ENCODE measurements around the gene HOTAIR.

The HOTAIR gene

DNA sequence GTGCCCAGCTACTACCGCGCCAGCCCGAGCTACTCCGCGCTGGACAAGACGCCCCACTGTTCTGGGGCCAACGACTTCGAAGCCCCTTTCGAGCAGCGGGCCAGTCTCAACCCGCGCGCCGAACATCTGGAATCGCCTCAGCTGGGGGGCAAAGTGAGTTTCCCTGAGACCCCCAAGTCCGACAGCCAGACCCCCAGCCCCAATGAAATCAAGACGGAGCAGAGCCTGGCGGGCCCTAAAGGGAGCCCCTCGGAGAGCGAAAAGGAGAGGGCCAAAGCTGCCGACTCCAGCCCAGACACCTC lies 10.9 kb upstream of the HOTAIR start:
- no peak for DNase-seq

GRCh38 chr12:53984901-53985691 lies 10.3 kb upstream of the HOTAIR start, which contains the start of gene HOXC10:
Gene HOXC10, plus strand, starts transcription at chr12:53985146. Its CDS starts 114 bp downstream, at chr12:53985260.
- peak; percentile 74 for DNase-seq

DNA sequence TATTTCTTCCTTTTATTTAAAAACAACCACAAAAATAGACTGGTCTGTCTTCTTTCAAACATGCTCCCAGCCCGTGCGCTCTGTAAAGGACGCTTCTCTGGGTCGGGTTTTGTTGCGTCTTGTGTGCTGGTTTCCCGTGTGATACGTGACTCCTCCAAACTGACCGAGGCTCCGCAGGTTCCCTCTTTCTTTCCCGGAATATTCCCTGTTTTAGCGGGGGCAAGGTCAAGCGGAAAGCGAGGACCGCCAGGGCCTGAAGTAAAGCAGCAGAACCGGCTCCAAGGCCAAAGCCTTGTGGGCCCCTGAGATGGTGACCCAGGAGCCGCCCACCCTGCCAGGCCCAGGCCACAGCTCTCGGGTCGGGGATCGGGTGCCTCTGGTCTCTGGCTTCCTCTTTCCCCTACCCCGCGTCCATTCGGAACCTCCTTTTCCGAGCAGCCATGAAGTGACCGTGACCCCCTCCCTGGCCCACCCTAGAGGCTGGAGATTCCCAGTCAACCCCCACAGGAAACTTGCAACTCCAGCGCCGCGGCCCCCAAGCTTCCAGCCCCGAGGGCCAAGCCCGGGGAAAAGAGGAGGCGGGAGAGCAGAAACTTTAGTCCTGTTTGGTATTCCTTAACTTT lies 9.3 kb upstream of the HOTAIR start:
- DNase-seq = no peak

GRCh38 chr12:53983568-53983949 lies 8.8 kb upstream of the HOTAIR start:
- no peak for DNase-seq

GRCh38 chr12:53982648-53983567 lies 8.2 kb upstream of the HOTAIR start:
- DNase-seq = no peak

DNA sequence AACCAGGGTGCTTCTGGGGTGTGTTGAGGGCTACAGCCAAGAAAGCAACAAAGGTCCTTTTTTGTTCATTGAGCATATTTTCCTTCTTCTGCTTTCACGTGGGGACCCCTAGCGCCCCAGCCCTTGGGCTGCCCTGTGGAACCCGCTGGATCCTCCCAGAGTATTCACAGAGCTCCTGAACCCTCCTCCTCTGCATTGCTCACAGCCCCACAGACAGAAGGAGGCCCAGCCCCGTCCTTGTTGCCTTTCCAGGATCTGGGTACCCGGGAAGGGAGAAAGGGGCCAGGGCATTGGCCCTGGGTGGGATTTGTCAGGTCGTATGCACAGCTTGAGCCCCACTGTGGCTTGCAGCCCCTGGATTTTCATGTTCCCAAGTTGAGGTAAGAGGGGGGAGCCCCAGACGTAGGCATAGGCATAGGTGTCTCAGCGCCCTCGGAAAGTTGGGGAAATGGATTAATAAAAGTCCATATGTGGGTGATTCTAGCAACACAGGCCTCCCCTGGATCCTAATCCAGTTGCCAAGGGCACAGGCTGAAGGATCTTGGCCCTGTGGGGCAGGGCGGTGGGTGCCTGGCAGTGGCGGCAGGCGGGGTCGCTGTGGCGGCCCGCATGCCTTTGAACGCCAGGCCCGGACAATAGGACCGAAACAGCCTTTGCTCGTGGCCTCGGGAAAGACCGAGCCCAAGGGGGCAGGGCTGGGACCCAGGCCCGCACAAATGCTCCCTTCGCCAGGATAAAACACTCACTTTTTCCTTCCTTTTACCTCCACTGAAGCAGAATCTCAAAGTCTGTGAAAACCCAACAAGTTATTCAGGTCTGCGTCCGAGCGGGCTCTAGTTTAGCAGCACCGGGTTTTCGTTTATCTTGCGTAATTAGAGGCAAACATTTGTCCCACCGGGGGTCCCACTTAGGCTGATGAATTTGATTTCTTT lies 7.1 kb upstream of the HOTAIR start:
- no peak for DNase-seq

DNA sequence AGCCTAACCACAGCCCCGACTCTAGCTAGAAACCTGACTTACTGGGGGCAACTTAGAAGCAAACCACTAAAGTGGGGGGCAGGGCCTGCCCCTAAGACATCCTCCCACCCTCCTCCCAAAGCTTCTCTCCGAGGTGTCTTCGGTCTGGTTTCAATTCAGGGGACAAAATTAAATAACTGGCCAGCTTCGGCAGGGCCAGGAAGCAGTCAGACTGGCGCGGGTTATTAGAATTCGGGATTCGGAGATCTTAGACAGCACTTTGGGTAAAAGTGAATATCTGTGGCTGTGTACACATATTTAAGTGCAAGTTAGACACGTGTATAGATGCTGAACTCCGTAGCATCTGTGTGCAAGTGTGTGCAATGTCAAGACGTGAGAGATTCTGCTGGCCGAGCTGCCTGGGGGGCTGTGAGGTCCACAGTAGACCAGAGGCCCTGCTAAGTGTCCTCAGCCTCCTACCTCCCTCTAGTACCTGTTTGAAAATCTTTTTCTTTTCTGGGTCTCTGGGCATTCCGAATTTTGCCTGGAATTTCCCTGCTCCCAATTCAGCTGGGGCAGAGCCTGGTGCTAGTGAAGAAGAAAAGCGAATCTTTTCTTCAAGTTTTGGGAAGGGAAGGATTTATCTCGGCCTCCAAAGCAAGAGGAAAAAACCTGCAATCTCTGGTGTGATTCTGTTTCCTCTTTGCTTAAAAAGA lies 6.2 kb upstream of the HOTAIR start:
- no peak for DNase-seq

DNA sequence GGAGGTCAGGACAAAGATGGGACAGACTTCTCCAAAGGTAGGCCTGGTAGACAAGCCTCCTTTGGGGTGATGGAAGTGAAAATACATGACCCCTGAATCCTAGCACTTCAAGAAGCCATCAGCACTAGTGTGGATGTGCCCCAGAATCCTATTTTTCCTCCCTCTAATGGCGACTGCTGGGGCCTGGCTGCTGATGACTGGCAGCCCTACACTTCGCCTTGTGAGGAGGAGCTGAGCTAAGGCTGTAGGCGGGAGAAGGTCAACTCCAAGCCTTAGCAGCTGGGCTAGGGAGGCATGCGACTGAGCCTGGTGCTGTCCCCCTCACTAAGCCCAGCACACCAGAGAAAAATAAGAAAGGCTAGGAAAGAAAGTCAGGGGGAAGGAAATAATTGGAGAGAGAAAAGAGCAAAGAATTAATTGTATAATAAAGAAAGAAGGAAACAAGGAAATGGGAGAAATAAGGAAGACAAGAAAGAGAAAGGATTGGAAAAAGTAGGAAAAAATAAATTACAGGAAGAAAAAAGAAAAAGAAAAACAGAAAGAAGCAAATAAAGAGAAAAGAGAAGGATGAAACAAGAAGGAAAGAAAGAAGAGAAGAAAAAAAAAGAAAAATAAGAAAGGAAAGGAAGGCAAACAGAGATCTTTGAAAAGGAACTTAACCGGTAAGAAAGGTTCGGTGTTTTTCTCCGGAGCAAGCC lies 5.5 kb upstream of the HOTAIR start:
- DNase-seq = no peak

GRCh38 chr12:53978477-53979356 lies 4.0 kb upstream of the HOTAIR start:
- DNase-seq = no peak

DNA sequence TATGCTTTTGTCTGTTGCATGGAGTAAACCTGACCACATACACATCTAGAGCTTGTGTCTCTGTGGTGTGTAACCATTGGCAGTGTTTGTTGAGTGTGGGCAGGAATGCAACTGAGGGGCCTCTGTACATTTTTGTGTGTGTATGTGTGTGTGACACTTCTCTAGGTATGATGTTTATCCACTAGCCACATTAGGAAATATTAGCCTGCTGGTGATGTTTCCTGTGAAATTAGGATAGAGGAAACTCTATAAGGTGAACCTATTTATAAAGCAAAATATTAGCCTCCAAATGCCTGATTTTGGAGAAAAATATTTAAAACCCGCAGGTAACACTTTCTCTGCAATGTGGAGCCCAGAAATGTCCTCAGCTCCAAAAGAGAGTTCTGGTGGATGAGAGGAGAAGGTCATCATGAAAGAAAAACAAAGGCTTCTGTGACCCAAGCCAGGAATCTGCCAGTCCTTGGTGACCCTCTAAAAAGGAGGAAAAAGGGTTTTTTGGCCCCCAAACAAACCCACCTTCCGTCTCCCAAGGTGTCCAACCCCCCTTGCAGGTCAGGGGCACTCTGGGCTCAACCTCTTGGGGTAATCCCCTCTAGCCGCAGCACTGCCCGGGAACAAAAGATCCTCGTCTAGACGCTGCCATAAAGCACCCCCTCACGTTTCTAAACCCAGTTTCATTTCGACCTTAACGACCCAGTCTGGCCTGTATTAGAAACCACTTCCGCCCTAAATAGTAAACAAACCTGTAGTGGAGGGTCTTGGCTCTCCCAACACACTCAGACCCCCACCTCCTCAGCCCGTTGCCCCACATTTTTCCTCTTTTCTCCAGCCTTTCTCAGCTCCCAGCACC lies 3.1 kb upstream of the HOTAIR start:
- no peak for DNase-seq

GRCh38 chr12:53976823-53977595 lies 2.3 kb upstream of the HOTAIR start:
- DNase-seq = no peak

DNA sequence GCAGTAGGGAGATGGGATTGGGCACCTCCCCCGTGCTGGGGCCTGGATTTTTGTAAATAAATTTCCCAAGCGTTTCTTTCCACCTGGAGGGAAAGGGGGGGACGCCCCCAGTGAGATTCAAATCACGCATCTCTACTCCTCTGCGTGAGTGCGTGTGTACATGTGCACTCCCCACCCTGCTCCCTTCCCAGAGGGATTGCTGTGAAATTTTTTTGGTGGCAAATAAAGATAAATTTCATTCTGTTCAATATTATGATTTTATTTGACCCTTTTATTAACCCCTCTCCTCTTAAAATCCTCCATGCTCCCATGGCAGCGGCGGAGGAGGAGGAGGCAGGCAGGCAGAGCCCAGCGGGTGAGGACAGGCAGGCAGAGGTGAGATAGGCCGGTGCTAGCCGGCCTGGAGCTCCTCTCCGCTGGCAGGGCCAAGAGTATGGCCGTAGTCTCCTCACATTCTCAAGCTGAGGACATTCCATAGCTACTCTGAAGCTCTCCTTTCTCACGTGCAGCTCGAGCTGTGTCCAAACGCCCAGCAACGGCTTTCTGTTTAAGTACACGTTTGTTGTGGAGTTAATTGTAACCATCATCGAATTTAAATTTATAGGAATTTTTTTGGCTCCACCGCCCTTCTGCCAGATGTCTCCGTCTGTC lies 1.5 kb upstream of the HOTAIR start:
- DNase-seq = no peak

- no peak for DNase-seq
Measured at GRCh38 chr12:53975479-53976152, 862 bp upstream of the HOTAIR start.

DNA sequence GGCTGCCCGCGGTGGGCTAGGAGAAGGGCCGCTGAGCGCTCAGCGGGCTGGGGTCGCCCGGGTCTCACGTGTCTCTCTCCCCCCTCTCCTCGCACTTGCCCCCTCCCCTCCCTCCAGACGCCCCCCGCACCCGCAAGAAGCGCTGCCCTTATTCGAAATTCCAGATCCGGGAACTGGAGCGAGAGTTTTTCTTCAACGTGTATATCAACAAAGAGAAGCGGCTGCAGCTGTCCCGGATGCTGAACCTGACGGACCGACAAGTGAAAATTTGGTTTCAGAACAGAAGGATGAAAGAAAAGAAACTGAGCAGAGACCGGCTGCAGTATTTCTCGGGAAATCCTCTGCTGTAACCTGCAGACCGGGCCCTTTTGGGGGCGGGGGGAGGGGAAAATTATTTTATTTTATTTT lies 314 bp upstream of the HOTAIR start:
- no peak for DNase-seq

- DNase-seq = no peak
Measured at GRCh38 chr12:53973236-53974042, 1.3 kb downstream of the HOTAIR start.

DNA sequence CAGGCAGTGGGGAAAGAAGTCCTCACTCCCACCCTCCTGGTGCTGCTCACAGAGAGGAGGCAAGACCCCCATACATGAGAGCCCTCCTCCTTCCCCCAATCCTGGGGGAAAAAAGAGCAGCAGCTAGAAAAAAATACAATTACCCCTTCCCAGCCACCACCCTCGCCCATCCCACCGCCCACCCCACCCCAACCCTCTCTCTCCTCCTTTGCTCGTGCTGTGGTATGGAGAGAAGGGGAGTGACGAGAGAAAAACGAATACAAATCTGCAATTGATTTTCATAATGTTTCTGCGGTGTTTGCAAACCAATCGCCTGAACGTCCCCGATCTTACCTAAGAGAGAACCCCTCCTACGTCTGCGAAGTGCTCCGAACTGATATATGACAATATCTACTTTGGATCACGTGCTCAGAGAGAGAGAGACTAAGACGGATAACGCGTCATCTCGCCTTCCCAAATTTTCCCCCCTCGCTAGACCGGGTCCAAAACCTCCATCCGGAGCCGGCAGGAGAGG lies 2.0 kb downstream of the HOTAIR start, which contains the start of gene HOXC11:
Gene HOXC11 (plus strand): TSS at position 405 of the 514 bp plus-strand sequence. CDS start 116 bp downstream, outside the sequence.
- DNase-seq = no peak

Data from CD4-positive, alpha-beta T cell treated with Interleukin-17A for 1 hour (primary cell).